ENCODE results near the gene RPS6KA4. TPM values are rescaled to one million over a fixed set of nuclear protein-coding genes. Genes with fewer than 3 reads are reported as not detected.

Gene RPS6KA4
- total RNA-seq, 1 donor: 72.1 TPM

DNA sequence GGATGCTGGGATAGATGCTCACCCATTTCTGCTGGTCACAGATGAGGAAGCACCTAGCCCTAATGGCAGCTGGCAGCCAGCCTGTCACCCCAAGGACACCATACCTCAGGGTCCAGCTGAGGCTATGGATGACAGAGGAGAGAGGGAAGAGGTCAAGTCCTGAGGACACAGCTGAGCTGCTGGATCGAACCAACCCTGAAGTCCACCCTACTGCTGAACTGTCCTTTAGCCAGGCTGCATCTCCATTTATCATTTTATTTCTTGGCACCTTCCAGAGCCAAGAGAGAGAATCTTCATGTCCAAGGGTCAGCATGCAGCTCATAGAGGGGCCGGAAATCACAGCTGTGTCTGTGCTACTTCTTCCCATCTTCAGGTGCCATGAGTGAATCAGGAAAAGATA lies 30.9 kb downstream of the RPS6KA4 start:
- DNase-seq (ENCODE audit: low read depth): no peak
- TF ChIP-seq, protein P1, sequence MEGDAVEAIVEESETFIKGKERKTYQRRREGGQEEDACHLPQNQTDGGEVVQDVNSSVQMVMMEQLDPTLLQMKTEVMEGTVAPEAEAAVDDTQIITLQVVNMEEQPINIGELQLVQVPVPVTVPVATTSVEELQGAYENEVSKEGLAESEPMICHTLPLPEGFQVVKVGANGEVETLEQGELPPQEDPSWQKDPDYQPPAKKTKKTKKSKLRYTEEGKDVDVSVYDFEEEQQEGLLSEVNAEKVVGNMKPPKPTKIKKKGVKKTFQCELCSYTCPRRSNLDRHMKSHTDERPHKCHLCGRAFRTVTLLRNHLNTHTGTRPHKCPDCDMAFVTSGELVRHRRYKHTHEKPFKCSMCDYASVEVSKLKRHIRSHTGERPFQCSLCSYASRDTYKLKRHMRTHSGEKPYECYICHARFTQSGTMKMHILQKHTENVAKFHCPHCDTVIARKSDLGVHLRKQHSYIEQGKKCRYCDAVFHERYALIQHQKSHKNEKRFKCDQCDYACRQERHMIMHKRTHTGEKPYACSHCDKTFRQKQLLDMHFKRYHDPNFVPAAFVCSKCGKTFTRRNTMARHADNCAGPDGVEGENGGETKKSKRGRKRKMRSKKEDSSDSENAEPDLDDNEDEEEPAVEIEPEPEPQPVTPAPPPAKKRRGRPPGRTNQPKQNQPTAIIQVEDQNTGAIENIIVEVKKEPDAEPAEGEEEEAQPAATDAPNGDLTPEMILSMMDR (IDR thresholded peaks at IDR 0.05; ENCODE audit: insufficient read depth, low read length): no peak
- H3K4me3 ChIP-seq (ENCODE audit: low read depth, low read length): no peak overlapping the region

DNA sequence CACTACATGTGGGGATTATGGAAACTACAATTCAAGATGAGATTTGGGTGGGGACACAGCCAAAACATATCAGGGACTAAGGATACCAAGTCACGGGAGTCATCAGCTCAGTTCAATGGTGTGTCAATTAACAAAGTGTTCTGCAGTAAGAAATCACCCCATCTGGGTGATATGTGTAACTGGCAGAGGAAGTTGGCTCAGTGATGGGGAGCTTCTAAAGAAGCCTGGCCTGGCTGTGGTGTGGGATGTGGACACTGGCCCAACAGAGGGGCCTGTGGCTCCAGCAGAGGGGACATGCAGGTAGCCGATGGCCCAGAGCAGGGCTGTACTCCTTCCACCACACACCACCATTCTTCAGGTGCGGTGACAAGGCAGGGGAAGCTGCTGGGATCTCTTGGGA lies 31.6 kb downstream of the RPS6KA4 start:
- TF ChIP-seq, protein P1 (IDR thresholded peaks at IDR 0.05; ENCODE audit: insufficient read depth, low read length): no peak
- no peak overlapping the region for H3K4me3 ChIP-seq (ENCODE audit: low read depth, low read length)
- no peak for DNase-seq (ENCODE audit: low read depth)

DNA sequence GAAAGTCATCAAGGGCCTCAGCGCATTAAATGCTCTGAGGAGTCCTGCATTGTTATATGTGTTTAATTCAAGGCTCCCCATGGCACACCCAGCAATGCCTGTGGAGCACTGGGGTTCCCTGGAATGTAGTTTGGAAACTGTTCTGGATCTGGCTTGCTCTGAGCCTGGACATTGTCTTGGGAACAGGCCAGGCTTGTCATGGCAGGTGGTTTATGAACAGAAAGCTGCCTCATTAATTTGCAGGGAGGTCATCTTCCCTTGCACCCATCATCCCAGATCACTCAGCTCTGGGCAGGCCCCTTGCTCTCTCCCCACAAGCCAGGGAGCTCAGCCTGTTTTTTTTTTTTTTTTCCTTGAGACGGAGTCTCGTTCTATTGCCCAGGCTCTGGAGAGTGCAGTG lies 32.9 kb downstream of the RPS6KA4 start:
- no peak overlapping the region for H3K4me3 ChIP-seq (ENCODE audit: low read depth, low read length)
- peak; percentile 19 for DNase-seq (ENCODE audit: low read depth)
- TF ChIP-seq, protein P1 (IDR thresholded peaks at IDR 0.05; ENCODE audit: insufficient read depth, low read length): no peak

DNA sequence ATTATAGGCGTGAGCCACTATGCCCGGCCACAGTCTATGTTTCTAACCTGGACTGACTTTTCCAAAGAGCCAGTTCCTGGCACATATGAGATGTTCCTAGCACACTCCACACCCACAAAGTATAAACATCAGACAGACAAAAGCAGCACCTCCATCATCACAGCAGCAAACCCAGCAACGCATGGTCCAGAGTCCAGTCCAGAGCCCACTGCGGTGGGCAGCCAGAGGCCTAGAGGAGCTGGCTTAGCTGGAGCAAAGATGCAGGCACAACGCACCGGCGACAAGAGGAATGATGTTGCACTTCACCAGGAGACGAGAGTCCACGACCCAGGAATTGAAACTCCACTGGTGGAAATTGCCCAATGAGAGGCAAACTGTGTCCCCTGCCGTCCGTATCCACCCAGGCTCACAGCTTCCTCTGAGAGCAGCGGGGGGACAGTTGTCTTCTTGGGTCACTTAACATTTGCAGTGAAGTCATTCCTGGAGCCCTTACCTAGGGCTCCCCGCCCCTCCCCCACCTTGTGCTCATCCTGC lies 36.6 kb downstream of the RPS6KA4 start:
- DNase-seq (ENCODE audit: low read depth): no peak

DNA sequence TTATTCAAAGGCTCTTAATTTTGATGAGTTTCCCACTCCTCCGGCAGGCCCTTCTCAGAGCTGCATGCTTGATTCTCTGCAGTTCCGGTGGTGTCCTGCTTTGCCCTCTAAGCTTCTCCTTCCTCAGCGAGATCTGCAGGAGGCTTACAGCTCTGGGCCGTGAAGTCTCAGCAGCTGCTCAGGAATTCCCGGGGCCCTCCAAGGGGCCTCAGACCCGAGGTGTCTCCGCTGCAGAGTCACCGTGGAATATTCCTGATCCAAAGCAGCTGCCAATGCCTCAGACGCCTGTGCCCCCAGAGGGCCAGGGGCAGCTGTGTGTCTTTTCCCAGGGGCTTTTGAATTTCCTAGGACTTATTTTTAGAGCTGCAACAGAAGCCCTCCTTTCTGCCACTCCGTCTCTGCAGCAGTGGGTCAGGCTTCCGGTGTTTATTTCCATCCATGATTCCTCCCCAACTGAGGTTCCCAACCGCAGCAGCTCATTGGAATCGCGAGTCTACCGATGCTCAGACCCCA lies 37.2 kb downstream of the RPS6KA4 start:
- TF ChIP-seq, protein P1 (IDR thresholded peaks at IDR 0.05; ENCODE audit: insufficient read depth, low read length): no peak
- no peak for DNase-seq (ENCODE audit: low read depth)
- H3K4me3 ChIP-seq (ENCODE audit: low read depth, low read length): no peak overlapping the region

More for the DNA sequence above, 36.6 kb downstream of the RPS6KA4 start:
- TF ChIP-seq, protein P1 (IDR thresholded peaks at IDR 0.05; ENCODE audit: insufficient read depth, low read length): no peak
- no peak overlapping the region for H3K4me3 ChIP-seq (ENCODE audit: low read depth, low read length)

DNA sequence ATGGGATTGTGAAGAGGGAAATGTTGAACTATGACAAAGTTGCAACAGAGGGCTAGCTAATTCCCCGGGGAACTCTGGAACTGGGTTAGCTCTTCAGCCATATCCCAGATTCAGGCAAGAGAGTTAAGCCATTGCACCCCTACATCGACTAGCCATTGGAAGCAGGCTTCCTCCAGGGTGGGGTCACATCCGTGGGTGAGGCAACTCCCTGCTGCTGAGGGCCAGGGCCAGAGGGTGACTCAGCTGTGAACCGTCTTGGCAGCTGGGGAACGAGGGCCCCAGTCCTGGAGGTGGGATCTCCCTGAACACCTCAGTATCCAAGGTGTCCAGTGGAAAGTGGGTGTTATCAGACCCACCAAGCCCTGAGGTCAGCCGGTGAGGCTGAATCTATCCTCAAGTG lies 41.1 kb downstream of the RPS6KA4 start:
- no peak overlapping the region for H3K4me3 ChIP-seq (ENCODE audit: low read depth, low read length)
- DNase-seq (ENCODE audit: low read depth): peak; percentile 51
- TF ChIP-seq, protein P1 (IDR thresholded peaks at IDR 0.05; ENCODE audit: insufficient read depth, low read length): no peak

DNA sequence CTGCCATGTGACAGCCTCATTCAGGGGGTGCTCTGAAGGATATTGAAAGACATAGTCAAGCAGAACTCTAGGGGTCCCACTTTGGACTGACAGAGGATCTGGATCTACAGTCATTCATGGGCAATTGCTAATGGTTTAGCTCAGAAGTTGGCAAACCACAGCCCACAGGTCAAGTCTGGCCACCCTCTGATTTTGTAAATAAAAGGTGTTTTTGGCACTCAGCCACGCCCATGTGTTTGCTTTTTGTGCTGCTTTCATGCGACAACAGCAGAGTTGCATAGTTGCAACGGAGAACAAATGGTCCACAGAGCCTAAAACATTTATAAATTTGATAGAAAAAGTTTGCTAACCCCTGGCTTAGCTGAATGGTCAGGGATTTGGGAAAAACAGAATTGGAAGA lies 41.7 kb downstream of the RPS6KA4 start:
- H3K4me3 ChIP-seq (ENCODE audit: low read depth, low read length): no peak overlapping the region
- TF ChIP-seq, protein P1 (IDR thresholded peaks at IDR 0.05; ENCODE audit: insufficient read depth, low read length): no peak
- no peak for DNase-seq (ENCODE audit: low read depth)

Data from fibroblast of the aortic adventitia (primary cell).